ENCODE measurements around the gene AIG1. TPM values are rescaled to one million over a fixed set of nuclear protein-coding genes. Genes with fewer than 3 reads are reported as not detected.
"Not testable (repeated sequence)": the region's sequence is repeated elsewhere in the genome, so short reads cannot be mapped to it uniquely, and the experiment has no call there.

AIG1 gene
- total RNA-seq, 1 donor from 2014 or later: 42.6 TPM

- intact Hi-C loops (cut with DNase I): no loop called here
- no peak for DNase-seq (ENCODE audit: low spot score)
These were observed 223.4 kb downstream of the AIG1 start for GRCh38 chr6:143283887-143284645.

DNA sequence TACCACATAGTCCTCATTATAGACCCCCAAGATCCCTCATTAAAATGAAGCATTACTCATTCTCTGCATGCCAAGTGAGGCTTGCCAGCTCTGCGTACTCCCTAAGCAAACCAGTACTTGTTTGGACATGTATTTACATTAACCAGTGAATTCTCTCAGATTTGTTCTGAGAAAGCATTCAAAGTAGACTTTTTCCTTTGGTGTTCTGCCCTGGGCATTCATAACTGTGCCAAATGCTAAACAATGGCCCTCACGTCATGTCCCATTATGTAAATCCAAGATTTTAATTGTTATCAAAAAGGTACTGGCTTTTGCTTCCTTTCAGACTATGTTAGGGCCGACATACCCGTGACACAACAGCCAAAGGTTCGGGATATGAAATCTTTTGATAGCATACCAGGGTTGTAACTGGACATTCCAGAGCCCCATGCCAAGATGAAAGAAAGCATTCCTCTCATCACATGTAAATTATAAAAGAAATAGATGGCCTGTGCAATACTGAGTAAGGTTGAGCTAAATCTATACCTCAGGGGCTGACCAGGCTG, 225.6 kb downstream of the AIG1 start:
- intact Hi-C loops (cut with DNase I): no loop called here
- DNase-seq (ENCODE audit: low spot score): no peak

- DNase-seq (ENCODE audit: low spot score): no peak
- intact Hi-C loops (cut with DNase I): no loop called here
These were observed 228.2 kb downstream of the AIG1 start for GRCh38 chr6:143288923-143289322.

GRCh38 chr6:143290206-143290605, 229.5 kb downstream of the AIG1 start:
- no peak for DNase-seq (ENCODE audit: low spot score)
- intact Hi-C loops (cut with DNase I): no loop called here

- no peak for DNase-seq (ENCODE audit: low spot score)
- intact Hi-C loops (cut with DNase I): no loop called here
These were observed 232.8 kb downstream of the AIG1 start for GRCh38 chr6:143293523-143293922.

DNA sequence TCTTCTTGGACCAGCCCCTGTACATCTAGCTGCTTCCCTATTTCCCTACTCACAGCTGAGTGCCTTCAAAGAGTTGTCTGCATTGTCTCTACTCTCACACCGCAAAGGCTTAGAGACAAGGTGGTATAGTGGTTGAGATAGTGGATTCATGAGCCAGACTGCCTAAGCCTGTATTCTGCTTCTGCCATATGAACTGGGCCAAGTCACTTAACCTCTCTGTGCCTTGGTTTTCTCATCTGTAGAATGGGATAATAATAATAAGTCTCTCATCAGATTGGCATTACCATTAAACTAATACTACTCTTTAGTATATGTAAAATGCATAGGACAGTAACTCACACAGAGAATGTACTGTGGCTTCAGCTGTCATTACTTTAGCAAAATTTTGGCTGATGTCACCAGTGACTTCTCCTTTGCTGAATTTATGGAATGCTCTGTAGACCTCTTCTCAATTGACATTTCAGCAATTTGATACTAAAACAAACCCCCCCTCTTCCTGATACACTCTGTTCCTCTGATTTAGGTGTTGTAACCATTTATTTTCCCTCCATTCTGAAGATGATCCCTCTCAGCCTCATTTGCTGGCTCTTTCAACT, 233.7 kb downstream of the AIG1 start:
- DNase-seq (ENCODE audit: low spot score): no peak
- intact Hi-C loops (cut with DNase I): no loop called here

DNA sequence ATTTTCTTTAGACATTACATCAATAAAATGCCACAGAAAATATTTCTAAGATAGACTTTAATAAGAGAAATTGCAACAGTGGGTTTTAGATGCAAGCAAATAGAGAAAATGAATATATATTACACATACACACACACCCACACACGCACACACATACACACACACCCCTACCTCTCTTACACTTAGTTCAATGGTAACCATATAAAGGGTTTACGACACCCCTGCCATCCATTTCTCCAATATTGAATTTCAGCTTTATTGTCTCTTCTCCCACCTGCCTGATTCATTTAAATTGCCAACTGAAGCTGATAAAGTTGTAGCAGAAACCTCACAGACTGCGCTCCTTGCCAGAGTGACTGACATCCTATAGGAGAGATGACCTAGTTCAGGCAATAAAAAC, 235.2 kb downstream of the AIG1 start:
- DNase-seq (ENCODE audit: low spot score): no peak
- intact Hi-C loops (cut with DNase I): no loop called here

DNA sequence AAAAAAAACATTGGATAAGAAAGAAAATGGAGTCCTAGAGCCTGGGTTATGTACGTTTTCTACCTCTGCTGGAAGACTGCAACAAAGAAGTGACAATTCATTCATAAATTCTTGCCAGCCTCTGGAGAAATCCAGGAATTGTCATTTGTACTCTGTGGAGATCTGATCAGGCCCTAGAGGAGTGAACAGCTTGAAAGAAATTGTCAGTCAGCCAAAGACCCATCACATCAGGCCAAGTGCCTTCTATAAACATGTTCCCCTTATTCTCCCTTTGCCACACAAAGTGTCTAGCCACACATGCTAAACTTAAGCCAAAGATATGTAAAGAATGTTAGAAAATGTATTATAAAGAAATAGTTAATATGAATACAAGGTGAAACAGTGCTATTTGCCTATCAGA, 237.4 kb downstream of the AIG1 start:
- intact Hi-C loops (cut with DNase I): no loop called here
- no peak for DNase-seq (ENCODE audit: low spot score)

DNA sequence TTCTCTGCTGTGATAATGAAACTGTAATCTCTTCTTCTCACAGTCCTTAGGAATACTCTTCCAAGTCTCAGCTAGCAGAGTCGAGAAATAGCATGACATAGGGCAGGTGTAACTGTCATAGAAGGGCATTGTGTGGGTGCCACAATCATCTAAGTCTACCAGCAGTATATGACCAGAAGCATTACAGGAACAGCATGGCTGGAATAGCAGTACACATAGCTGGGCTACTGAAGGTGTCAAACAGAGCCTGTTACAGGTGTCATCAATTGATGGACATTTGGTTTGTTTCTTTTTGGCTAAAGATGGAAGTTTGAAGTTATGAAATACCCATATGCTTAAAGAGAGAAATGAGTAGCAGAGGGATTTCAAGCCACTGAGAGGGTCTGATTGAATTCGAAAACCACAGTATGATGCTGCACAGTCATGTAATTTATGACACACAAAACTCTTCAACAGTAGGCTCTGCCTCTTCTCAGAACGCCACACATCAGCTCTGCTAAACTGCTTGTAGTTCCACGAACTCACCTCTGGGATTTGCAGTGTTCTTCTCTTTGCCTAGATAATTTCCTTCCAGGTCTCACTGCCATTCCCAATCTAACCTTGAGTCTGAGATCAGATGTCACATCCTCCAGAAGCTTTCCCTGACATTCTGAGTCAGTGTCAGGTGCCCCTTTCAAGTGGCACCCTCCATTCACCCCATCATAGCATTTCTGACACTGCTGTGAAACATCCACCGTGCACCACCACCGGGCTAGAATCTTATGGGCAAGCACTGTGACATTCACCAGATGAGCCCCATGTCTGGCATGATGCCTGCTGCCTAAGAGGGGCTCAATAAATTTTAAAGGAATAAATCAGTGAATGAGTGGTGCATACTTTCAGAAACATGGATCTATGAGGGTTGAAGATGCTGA, 238.8 kb downstream of the AIG1 start:
- no peak for DNase-seq (ENCODE audit: low spot score)

GRCh38 chr6:143301188-143301587, 240.5 kb downstream of the AIG1 start:
- no peak for DNase-seq (ENCODE audit: low spot score)
- intact Hi-C loops (cut with DNase I): no loop called here

More for the DNA sequence above, 238.8 kb downstream of the AIG1 start:
- intact Hi-C loops (cut with DNase I): no loop called here

GRCh38 chr6:143307760-143308159, 247.1 kb downstream of the AIG1 start:
- intact Hi-C loops (cut with DNase I); DNase-seq (ENCODE audit: low spot score): not testable (repeated sequence)

DNA sequence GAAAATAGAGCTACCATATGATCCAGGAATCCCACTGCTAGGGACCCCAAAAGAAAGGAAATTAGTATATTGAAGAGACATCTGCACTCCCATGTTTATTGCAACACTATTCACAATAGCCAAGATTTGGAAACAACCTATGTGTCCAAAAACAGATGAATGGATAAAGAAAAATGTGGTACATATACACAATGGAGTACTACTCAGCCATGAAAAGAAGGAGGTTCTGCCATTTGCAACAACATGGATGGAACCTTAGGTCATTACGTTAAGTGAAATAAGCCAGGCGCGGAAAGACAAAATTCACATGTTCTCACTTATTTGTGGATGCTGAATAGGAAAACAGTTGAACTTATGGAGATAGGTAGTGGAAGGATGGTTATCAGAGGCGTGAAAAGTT, 252.5 kb downstream of the AIG1 start:
- intact Hi-C loops (cut with DNase I): no loop called here
- DNase-seq (ENCODE audit: low spot score): no peak

- intact Hi-C loops (cut with DNase I): no loop called here
- no peak for DNase-seq (ENCODE audit: low spot score)
These were observed 260.9 kb downstream of the AIG1 start for GRCh38 chr6:143321491-143322086.

- intact Hi-C loops (cut with DNase I): no loop called here
- no peak for DNase-seq (ENCODE audit: low spot score)
These were observed 261.7 kb downstream of the AIG1 start for GRCh38 chr6:143322386-143322785.

DNA sequence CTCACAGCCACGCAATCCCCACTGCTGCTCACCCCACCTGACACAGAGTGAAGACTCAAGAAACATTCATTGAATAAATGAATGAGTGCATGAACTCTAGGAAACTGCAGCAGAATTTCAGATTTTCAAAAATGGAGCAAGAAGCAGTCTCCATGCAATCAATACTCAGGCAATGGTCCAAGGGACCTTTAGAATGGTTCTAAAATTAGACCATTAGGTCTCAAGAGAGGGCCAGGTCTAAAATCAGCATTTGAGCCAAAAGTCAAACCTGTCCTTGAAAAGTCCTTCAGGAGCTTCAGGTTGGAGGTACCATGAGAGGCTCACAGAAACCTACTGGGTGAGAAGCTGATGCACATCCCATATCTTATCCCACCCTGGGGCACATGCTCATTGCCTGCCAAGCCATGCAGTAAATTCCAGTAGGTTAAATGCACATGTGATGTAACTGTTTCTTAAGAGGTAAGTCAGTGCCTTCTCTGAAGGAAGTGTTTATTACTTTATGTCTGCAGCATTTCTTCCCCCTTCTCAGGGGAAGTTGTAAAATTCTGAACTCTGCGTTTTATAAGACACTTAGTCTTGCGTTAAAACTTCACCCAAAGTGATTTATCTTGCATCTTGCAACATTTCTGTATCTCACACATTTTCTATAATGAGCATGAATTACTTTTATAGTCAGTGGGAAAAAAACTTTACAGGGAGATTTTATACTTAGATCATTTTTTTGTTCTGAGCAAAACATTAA, 263.2 kb downstream of the AIG1 start:
- intact Hi-C loops (cut with DNase I): no loop called here
- no peak for DNase-seq (ENCODE audit: low spot score)

- DNase-seq (ENCODE audit: low spot score): no peak
- intact Hi-C loops (cut with DNase I): no loop called here
These were observed 264.9 kb downstream of the AIG1 start for GRCh38 chr6:143325379-143326140.

DNA sequence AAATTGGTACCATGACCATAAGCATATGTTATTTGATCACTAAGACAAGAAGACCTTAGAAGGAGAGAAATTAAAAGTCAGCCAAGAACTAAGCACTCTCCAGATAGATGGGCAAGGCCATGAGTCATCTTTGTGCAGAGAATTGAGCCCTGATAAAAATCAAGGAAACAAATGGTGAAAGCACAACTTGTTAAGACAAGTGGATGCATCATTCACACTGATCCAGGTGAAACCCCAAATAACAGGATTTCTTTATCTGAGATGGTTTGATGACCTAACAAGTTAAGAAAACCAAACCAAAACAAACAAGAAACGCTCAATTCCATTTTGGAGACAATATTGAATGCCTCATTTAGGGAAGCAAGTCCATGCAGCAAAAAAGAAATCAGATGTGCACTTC, 268.2 kb downstream of the AIG1 start:
- DNase-seq (ENCODE audit: low spot score): no peak
- intact Hi-C loops (cut with DNase I): no loop called here

DNA sequence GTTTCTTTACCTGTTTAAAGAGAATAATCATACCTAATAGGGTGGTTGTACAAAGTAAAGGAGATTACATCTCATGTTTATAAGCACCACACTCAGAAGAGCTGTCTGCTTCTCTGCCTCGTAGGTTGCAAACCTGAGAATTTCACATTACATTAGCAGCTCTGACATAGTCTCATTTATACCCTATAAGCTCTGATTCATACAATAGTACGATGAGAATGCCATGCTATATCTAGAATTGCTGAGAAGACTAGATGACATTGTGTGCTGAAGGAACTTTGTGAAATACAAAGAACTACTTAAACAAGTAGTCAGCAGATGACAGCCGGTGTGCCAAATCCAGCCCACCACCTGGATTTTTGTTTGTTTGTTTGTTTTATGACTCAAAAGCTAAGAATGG, 268.6 kb downstream of the AIG1 start:
- intact Hi-C loops (cut with DNase I): no loop called here
- DNase-seq (ENCODE audit: low spot score): no peak
